NT2/D1 (cell line): Measurements from ENCODE around the gene ADORA2A.

Experiments
- DNase-seq: peaks from one replicate; pipeline ENCODE4 v3.0.0-alpha.2; 2011; ENCODE audit warnings: low read depth, low spot score
- H3K27me3 ChIP-seq: 2 replicates; pipeline ENCODE4 v1.6.0; 2011; ENCODE audit warnings: mild to moderate bottlenecking; ENCODE audit not compliant: insufficient read length, insufficient read depth
- H3K36me3 ChIP-seq: 2 replicates; pipeline ENCODE4 v1.6.1; 2011; ENCODE audit warnings: mild to moderate bottlenecking, low read length, mixed read lengths; ENCODE audit not compliant: insufficient read depth, insufficient read length
- H3K4me1 ChIP-seq: 2 replicates; pipeline ENCODE4 v1.5.1; 2011; ENCODE audit not compliant: insufficient read depth, insufficient read length
- H3K4me3 ChIP-seq: 2 replicates; pipeline ENCODE4 v1.5.1; 2011; ENCODE audit warnings: low read depth; ENCODE audit not compliant: insufficient read length
- H3K9ac ChIP-seq: 2 replicates; pipeline ENCODE4 v1.6.0; 2011; ENCODE audit warnings: low read depth; ENCODE audit not compliant: insufficient read length
- H3K9me3 ChIP-seq: 2 replicates; pipeline ENCODE4 v1.5.1; 2011; ENCODE audit warnings: mild to moderate bottlenecking, low read length; ENCODE audit not compliant: insufficient read depth
- SUZ12 ChIP-seq: IDR thresholded peaks from 2 replicates; pipeline ENCODE4 v1.6.1; 2011; ENCODE audit not compliant: insufficient read length, insufficient read depth; ENCODE audit errors: extremely low read depth
- YY1 ChIP-seq: IDR thresholded peaks from 2 replicates; pipeline ENCODE4 v1.6.1; 2011; ENCODE audit not compliant: insufficient read length, insufficient read depth
- ZNF274 ChIP-seq: IDR thresholded peaks from 2 replicates; pipeline ENCODE4 v1.6.1; 2011; ENCODE audit warnings: mild to moderate bottlenecking, low read depth, low read length

The ADORA2A gene

DNA sequence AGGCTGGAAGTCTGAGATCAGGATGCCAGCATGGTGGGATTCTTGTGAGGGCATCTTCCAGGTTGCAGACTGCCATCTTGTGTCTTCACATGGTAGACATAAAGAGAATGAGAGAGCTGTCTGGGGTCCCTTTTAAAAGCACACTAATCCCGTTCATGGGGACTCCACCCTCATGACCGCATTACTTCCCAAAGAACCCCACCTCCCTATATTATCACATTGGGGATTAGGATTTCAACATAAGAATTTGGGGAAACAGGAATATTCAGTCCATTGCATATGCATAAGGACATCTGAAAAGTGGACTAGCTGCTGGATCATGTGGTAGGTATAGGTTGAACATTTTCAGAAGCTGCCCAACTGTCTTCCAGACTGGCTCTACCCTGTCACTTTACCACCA, 33.1 kb upstream of the ADORA2A start:
- H3K4me3 ChIP-seq = no peak overlapping the region
- no peaks in the 10 kb centered on the region for H3K27me3 ChIP-seq
- H3K9ac ChIP-seq = no peak overlapping the region
- H3K9me3 ChIP-seq = no peaks in the 10 kb centered on the region
- H3K4me1 ChIP-seq = no peaks in the 10 kb centered on the region
- DNase-seq = no peak
- TF ChIP-seq YY1 (no peak), ZNF274 (no peak), SUZ12 (no peak)
- peaks cover 54% of the 10 kb centered on the region for H3K36me3 ChIP-seq

GRCh38 chr22:24398409-24398808, 29.0 kb upstream of the ADORA2A start:
- DNase-seq = no peak
- Histone ChIP-seq H3K9ac (no peak overlapping the region), H3K36me3 (peaks cover 52% of the 10 kb centered on the region), H3K27me3 (no peaks in the 10 kb centered on the region), H3K9me3 (no peaks in the 10 kb centered on the region), H3K4me3 (no peak overlapping the region), H3K4me1 (no peaks in the 10 kb centered on the region)
- TF ChIP-seq YY1 (no peak), ZNF274 (no peak)

DNA sequence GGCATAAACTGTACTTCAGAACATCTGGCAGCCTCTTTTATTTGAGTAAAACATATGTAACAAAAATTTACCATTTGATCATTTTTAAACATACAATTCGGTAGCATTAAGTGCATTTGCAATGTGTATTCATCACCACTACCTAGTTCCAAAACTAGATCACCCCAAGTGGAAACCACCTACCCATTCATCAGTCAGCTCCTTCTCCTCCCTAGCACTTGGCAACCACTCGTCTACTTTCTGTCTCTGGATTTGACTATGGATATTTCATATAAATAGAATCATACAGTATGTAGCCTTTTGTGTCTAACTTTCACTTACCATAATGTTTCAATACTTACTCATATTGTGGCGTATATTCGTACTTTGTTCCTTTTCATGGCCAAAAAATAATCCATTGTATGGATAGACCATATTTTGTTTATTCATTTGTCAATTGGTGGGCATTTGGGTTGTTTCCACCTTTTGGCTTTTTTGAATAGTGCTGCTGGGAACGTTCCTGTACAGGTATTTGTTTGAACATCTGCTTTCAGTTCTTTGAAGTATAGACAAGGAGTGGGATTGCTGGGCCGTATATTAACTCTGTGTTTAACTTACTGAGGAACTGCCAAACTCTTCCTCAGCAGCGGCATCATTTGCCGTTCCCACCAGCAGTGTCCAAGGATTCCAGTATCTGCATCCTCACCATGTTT, 27.2 kb upstream of the ADORA2A start:
- H3K9me3 ChIP-seq = no peaks in the 10 kb centered on the region
- no peak overlapping the region for H3K9ac ChIP-seq

DNA sequence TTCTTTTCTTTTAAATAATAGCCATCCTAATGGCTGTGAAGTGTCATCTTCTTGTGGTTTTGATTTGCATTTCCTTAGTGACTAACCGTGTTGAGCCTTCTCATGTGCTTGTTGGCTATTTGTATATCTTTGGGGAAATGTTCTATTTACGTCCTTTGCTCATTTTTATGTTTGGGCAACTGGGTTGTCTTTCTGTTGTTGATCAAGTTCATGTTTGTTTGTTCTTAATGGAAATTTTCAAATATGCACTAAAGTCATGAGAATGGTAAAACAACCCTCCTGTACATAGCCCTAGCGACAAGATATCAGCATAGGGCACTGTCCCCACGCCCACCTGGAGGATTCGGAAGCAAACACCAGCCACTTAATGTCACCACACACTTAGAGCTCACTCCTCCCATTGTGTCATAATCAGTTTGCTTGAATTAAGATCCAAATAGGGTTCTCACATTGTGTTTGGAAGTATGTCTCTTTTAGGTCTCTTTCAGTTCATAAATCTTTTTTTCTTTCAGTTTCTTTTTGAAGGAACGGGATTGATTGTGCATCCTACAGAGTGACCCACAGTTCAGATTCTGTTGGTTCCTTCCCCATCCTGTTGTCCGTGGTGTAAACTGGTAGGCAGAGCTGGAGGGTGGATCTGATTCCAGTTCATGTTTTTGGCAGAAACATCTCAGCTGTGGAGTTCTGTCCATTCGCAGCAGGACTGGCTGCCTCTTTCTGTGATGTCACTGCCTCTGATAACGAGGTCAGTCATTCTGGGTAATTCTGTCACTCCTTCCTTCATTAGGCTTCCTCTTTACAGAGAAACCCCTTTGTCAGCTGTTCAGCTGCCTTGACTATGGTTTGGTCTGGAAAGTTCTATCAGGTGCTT, 26.4 kb upstream of the ADORA2A start:
- H3K36me3 ChIP-seq = peaks cover 56% of the 10 kb centered on the region
- no peak overlapping the region for H3K9ac ChIP-seq
- no peaks in the 10 kb centered on the region for H3K9me3 ChIP-seq
- TF ChIP-seq SUZ12 (no peak), YY1 (no peak), ZNF274 (no peak)
- H3K4me3 ChIP-seq = no peak overlapping the region
- no peaks in the 10 kb centered on the region for H3K4me1 ChIP-seq
- DNase-seq = no peak
- no peaks in the 10 kb centered on the region for H3K27me3 ChIP-seq

More for the DNA sequence above, 27.2 kb upstream of the ADORA2A start:
- TF ChIP-seq ZNF274 (no peak), YY1 (no peak), SUZ12 (no peak)
- no peaks in the 10 kb centered on the region for H3K27me3 ChIP-seq
- DNase-seq = no peak
- H3K36me3 ChIP-seq = peaks cover 60% of the 10 kb centered on the region
- no peaks in the 10 kb centered on the region for H3K4me1 ChIP-seq
- H3K4me3 ChIP-seq = no peak overlapping the region

DNA sequence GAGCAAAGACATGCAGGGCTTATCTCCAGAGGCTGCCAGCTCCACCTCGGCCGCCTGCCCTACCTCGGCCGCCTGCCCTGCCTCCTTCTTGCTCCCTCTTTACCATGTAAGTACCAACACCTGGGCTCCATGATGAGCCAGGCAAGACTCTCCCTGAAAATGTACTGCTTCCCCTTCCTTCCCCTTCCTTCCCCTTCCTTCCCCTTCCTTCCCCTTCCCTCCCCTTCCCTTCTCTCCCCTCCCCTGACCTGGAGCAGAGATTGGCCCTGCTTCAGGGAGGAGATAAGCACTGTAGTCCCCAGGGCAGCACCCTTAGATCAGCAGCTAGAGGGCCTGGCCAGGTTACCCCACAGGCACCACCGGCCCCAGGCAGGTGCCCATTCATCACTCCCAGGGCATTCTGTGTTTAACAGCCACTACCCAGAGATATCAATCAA, 25.4 kb upstream of the ADORA2A start:
- TF ChIP-seq ZNF274 (no peak), SUZ12 (no peak), YY1 (no peak)
- H3K9me3 ChIP-seq = no peaks in the 10 kb centered on the region
- no peak overlapping the region for H3K4me3 ChIP-seq
- peaks cover 55% of the 10 kb centered on the region for H3K36me3 ChIP-seq
- no peaks in the 10 kb centered on the region for H3K27me3 ChIP-seq
- no peak overlapping the region for H3K9ac ChIP-seq
- peaks cover 4% of the 10 kb centered on the region for H3K4me1 ChIP-seq
- DNase-seq = no peak

GRCh38 chr22:24402460-24403192, 24.8 kb upstream of the ADORA2A start:
- H3K27me3 ChIP-seq = no peaks in the 10 kb centered on the region
- H3K36me3 ChIP-seq = peaks cover 58% of the 10 kb centered on the region
- no peaks in the 10 kb centered on the region for H3K9me3 ChIP-seq
- no peak overlapping the region for H3K4me3 ChIP-seq
- TF ChIP-seq SUZ12 (no peak), ZNF274 (no peak), YY1 (no peak)
- H3K9ac ChIP-seq = no peak overlapping the region
- H3K4me1 ChIP-seq = peaks cover 7% of the 10 kb centered on the region
- DNase-seq = no peak

GRCh38 chr22:24403346-24403745, 24.1 kb upstream of the ADORA2A start:
- peaks cover 58% of the 10 kb centered on the region for H3K36me3 ChIP-seq
- H3K9ac ChIP-seq = no peak overlapping the region
- no peaks in the 10 kb centered on the region for H3K9me3 ChIP-seq
- peaks cover 7% of the 10 kb centered on the region for H3K4me1 ChIP-seq
- no peak overlapping the region for H3K4me3 ChIP-seq
- no peaks in the 10 kb centered on the region for H3K27me3 ChIP-seq
- DNase-seq = no peak
- no peak for TF ChIP-seq SUZ12
- TF ChIP-seq YY1 = no peak
- TF ChIP-seq ZNF274 = no peak
